K562 (cell line): ENCODE measurements around the gene NCOA1. TPM values are rescaled to one million over a fixed set of nuclear protein-coding genes. Genes with fewer than 3 reads are reported as not detected.

ENCODE experiments used
- ATAC-seq: fragments of 200-7000 bp; cut with Tn5 transposase; 3 replicates; pipeline ENCODE4 v1.9.1; 2020; ENCODE audit warnings: moderate library complexity
- BruUV-seq: library from RNA; stranded (reverse); fragments of 400-500 nt; replicated peaks from 2 replicates; lab custom pipeline; 2021; lab: Mats Ljungman, UMichigan
- CTCF ChIA-PET: fragments of 300-600 bp; formaldehyde crosslinking; extraction: SDS; loops from one replicate; lab custom pipeline; 2021; ENCODE audit warnings: low intra/inter-chr PET ratio; lab: Yijun Ruan, JAX
- POLR2A ChIA-PET: fragments of 300-600, 350-650 bp; sonication (Branson Sonifier 250); formaldehyde crosslinking; extraction: SDS; loops from one replicate; lab custom pipeline; 2021; ENCODE audit warnings: antibody characterized with exemption, inconsistent platforms; lab: Yijun Ruan, JAX
- DNase-seq, 4 experiments: peaks; one replicate each; pipeline versions ENCODE4 v3.0.0 to v3.0.0-alpha.2; 2011 to 2018; ENCODE audit warnings: low spot score in 3 of 4, mixed read lengths in 3 of 4; ENCODE audit errors: extremely low read depth in 1 of 4
- FAIRE-seq: peaks from 2 replicates; lab custom pipeline; 2011; peaks lifted over from hg19 to GRCh38; lab: Jason Lieb, UNC
- H2AFZ ChIP-seq: 2 replicates; pipeline ENCODE4 v1.6.0; 2011; ENCODE audit warnings: low read depth, low read length, control low read depth, inconsistent platforms
- H3K27ac ChIP-seq: fragments of 200-600 bp; 3 replicates; pipeline ENCODE4 v1.8.0; 2011; ENCODE audit warnings: low read depth, mild to moderate bottlenecking, control low read depth, inconsistent platforms, low read length, moderate library complexity, mixed read lengths; ENCODE audit errors: extremely low read depth
- H3K27me3 ChIP-seq, 2 experiments: fragments of 300-600 bp in 1 of 2; 2 replicates in 1 of 2; 3 replicates in 1 of 2; pipeline versions ENCODE4 v1.6.0 to v1.8.0; 2011; ENCODE audit warnings: inconsistent platforms in 2 of 2, low read length in 2 of 2, mild to moderate bottlenecking in 1 of 2, mixed read lengths in 1 of 2, moderate library complexity in 1 of 2; ENCODE audit not compliant: control insufficient read depth in 2 of 2, insufficient read depth in 2 of 2
- H3K36me3 ChIP-seq: fragments of 300-600 bp; 3 replicates; pipeline ENCODE4 v1.8.0; 2011; ENCODE audit warnings: mild to moderate bottlenecking, low read length, inconsistent platforms; ENCODE audit not compliant: control insufficient read depth, insufficient read depth
- H3K4me1 ChIP-seq, 2 experiments: fragments of 200-600 bp in 1 of 2; replicated peaks in 1 of 2; 2 replicates in 1 of 2; 3 replicates in 1 of 2; pipeline versions ENCODE4 v1.5.1 to v1.8.0; 2011; ENCODE audit warnings: inconsistent platforms in 2 of 2, low read length in 2 of 2, mild to moderate bottlenecking in 1 of 2, mixed read lengths in 1 of 2, moderate library complexity in 1 of 2; ENCODE audit not compliant: control insufficient read depth in 2 of 2, insufficient read depth in 2 of 2
- H3K4me2 ChIP-seq: 2 replicates; pipeline ENCODE4 v1.6.1; 2011; ENCODE audit warnings: low read length, control low read depth, inconsistent platforms, mixed read lengths; ENCODE audit not compliant: insufficient read depth
- H3K4me3 ChIP-seq: fragments of 200-600 bp; sonication (generic), shearing (Covaris generic); 2 replicates; pipeline ENCODE4 v1.5.1; 2016; ENCODE audit warnings: control low read depth, inconsistent platforms
- H3K79me2 ChIP-seq: fragments of 200-600 bp; 3 replicates; pipeline ENCODE4 v1.8.0; 2011; ENCODE audit warnings: low read length, inconsistent platforms; ENCODE audit not compliant: control insufficient read depth, insufficient read depth
- H3K9ac ChIP-seq, 2 experiments: 2 replicates each; pipeline versions ENCODE4 v1.6.0 to v1.6.1; 2011; ENCODE audit warnings: low read depth in 2 of 2, low read length in 2 of 2, control low read depth in 1 of 2, inconsistent platforms in 1 of 2, mild to moderate bottlenecking in 1 of 2, mixed read lengths in 1 of 2; ENCODE audit not compliant: insufficient read depth in 1 of 2
- H3K9me1 ChIP-seq: one replicate; pipeline ENCODE4 v1.6.0; 2011; ENCODE audit warnings: inconsistent platforms, mild to moderate bottlenecking, low read length, moderate library complexity; ENCODE audit not compliant: control insufficient read depth, insufficient read depth
- H3K9me3 ChIP-seq: replicated peaks from 2 replicates; pipeline ENCODE4 v1.5.1; 2011; ENCODE audit warnings: low read depth, low read length, inconsistent platforms; ENCODE audit not compliant: control insufficient read depth, insufficient read depth
- H4K20me1 ChIP-seq: replicated peaks from 2 replicates; pipeline ENCODE4 v1.6.1; 2011; ENCODE audit warnings: low read length, inconsistent platforms, mixed read lengths; ENCODE audit not compliant: control insufficient read depth, insufficient read depth
- BACH1 ChIP-seq: fragments of 200-800 bp; sonication (Bioruptor generic); IDR thresholded peaks from 2 replicates; pipeline ENCODE4 v1.6.1; 2016; ENCODE audit warnings: missing genetic modification characterization, missing compliant biosample characterization
- C11orf30 ChIP-seq: fragments of 450-650 bp; IDR thresholded peaks from 2 replicates; pipeline ENCODE4 v1.6.1; 2016; ENCODE audit warnings: low read depth, mild to moderate bottlenecking
- EP300 ChIP-seq: IDR thresholded peaks from 2 replicates; pipeline ENCODE4 v1.6.1; 2012; ENCODE audit warnings: low read length, improper control_type of control experiment
- KLF10 ChIP-seq: fragments of 250-450 bp; sonication (Bioruptor Pico); IDR thresholded peaks from 2 replicates; pipeline ENCODE4 v1.6.1; 2021; ENCODE audit warnings: matching md5 sums
- PHB ChIP-seq: fragments of 250-450 bp; sonication (Bioruptor Pico); IDR thresholded peaks from 2 replicates; pipeline ENCODE4 v1.5.0; 2021
- PRMT5 ChIP-seq: sonication (generic); formaldehyde crosslinking; IDR thresholded peaks from 2 replicates; pipeline ENCODE4 v1.5.0; 2020; ENCODE audit warnings: missing genetic modification reagents
- RBM15 ChIP-seq: fragments of 200-400 bp; formaldehyde crosslinking; IDR thresholded peaks from 2 replicates; pipeline ENCODE4 v1.6.1; 2018; ENCODE audit warnings: mild to moderate bottlenecking, low read length, moderate library complexity; ENCODE audit not compliant: insufficient read depth
- RHOXF2B ChIP-seq: fragments of 250-450 bp; sonication (Bioruptor Pico); conservative IDR thresholded peaks from 2 replicates; pipeline ENCODE4 v1.5.1; 2021
- ZC3H4 ChIP-seq: sonication (generic); formaldehyde crosslinking; IDR thresholded peaks from 2 replicates; pipeline ENCODE4 v1.9.0; 2021; ENCODE audit warnings: missing genetic modification reagents, borderline replicate concordance
- ZFP1 ChIP-seq: fragments of 450-650 bp; formaldehyde crosslinking; IDR thresholded peaks from 2 replicates; pipeline ENCODE4 v1.4.0; 2020; ENCODE audit warnings: mild to moderate bottlenecking, mixed read lengths
- ZNF764 ChIP-seq: fragments of 250-450 bp; sonication (Bioruptor Pico); IDR thresholded peaks from 2 replicates; pipeline ENCODE4 v1.4.0; 2020; ENCODE audit warnings: low read depth, mild to moderate bottlenecking, moderate library complexity
- WGBS: fragments of 100-300 bp; shearing (Covaris generic); methylation state at CpG from one replicate; pipeline ENCODE4 v1.1.6; 2016; ENCODE audit warnings: low coverage, mixed read lengths; ENCODE audit not compliant: insufficient coverage; ENCODE audit errors: missing lambda C conversion rate; 5-methylcytosine and 5-hydroxymethylcytosine counted together
- in situ Hi-C: fragments of 300-500 bp; cut with MboI; formaldehyde crosslinking; loops from 4 replicates; pipeline ENCODE4 v1.15.0; 2018; ENCODE audit warnings: inconsistent platforms, mixed read lengths
- intact Hi-C: fragments of 100-400 bp; cut with micrococcal nuclease; formaldehyde crosslinking; loops from 2 replicates; pipeline ENCODE4 v1.14.2; 2022
- polyA plus RNA-seq, 8 experiments: library from polyadenylated mRNA; depleted of rRNA in 4 of 8; stranded (reverse) in 5 of 8; unstranded in 3 of 8; fragments of >200 nt; fragmentation: Nextera tagmentation in 2 of 8; fragmentation: Illumina TruSeq in 1 of 8; extraction: Ambion mirVana in 2 of 8; extraction: Trizol in 1 of 8; gene quantifications; 2 replicates each; pipeline versions ENCODE4 v1.2.1 to v1.2.3, GENCODE V29; 2011 to 2014; ENCODE audit warnings: inconsistent platforms in 1 of 8, missing spikeins in 1 of 8
- total RNA-seq, 7 experiments: library from RNA; depleted of rRNA in 6 of 7; stranded (reverse); fragments of >200 nt in 6 of 7; fragmentation: Illumina TruSeq in 2 of 7; extraction: Trizol in 2 of 7; gene quantifications; 2 replicates each; pipeline versions ENCODE4 v1.2.1 to v1.2.3, GENCODE V29; 2011 to 2021; ENCODE audit warnings: low replicate concordance in 1 of 7
- TF ChIP-seq, protein P1 (sequence below), 2 experiments: fragments of 450-650 bp in 1 of 2; IDR thresholded peaks; 2 replicates each; pipeline ENCODE4 v1.6.1; 2011 to 2017; ENCODE audit warnings: low read depth in 2 of 2, antibody characterized with exemption in 1 of 2, borderline replicate concordance in 1 of 2, low read length in 1 of 2, mild to moderate bottlenecking in 1 of 2, mixed read lengths in 1 of 2; ENCODE audit not compliant: control insufficient read depth in 1 of 2
- TF ChIP-seq, protein P2 (sequence below): fragments of 450-650 bp; IDR thresholded peaks from 2 replicates; pipeline ENCODE4 v1.7.0; 2016; ENCODE audit warnings: borderline replicate concordance
- TF ChIP-seq, protein P3 (sequence below): fragments of 250-450 bp; sonication (Bioruptor Pico); IDR thresholded peaks from 2 replicates; pipeline ENCODE4 v1.8.0; 2022; ENCODE audit warnings: moderate library complexity, mild to moderate bottlenecking, inconsistent platforms
- TF ChIP-seq, protein P4 (sequence below): fragments of 450-650 bp; conservative IDR thresholded peaks from 2 replicates; pipeline ENCODE4 v1.6.1; 2016; ENCODE audit warnings: missing genetic modification characterization, low read depth, mild to moderate bottlenecking, missing compliant biosample characterization, moderate library complexity

The NCOA1 gene
- total and polyA plus RNA-seq, 9 of the 15 experiments (the other 6 are each of a cell fraction or from before 2014, with no cell fraction given): 4.9 to 25.7 (median 17.0) TPM

DNA sequence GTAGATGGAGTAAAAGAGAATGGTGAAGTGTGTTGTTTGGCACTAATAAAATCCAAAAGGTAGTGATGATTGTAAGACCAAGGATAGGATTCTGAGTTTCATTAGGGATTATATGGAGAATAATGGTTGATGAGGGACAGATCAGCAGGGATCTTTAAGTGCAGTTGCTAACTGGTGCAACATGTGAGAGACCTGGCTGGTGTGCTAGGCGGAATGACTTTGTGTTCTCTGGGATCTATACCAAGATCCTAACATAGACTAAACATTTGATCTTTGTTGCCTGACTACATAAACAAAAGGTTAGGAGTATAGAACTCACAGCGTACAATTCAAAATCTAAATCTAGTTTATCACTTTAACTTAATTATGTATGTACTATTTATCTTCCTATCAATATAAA, 166.8 kb downstream of the NCOA1 start:
- no peak overlapping the region for H3K27ac ChIP-seq
- TF ChIP-seq, protein P1, sequence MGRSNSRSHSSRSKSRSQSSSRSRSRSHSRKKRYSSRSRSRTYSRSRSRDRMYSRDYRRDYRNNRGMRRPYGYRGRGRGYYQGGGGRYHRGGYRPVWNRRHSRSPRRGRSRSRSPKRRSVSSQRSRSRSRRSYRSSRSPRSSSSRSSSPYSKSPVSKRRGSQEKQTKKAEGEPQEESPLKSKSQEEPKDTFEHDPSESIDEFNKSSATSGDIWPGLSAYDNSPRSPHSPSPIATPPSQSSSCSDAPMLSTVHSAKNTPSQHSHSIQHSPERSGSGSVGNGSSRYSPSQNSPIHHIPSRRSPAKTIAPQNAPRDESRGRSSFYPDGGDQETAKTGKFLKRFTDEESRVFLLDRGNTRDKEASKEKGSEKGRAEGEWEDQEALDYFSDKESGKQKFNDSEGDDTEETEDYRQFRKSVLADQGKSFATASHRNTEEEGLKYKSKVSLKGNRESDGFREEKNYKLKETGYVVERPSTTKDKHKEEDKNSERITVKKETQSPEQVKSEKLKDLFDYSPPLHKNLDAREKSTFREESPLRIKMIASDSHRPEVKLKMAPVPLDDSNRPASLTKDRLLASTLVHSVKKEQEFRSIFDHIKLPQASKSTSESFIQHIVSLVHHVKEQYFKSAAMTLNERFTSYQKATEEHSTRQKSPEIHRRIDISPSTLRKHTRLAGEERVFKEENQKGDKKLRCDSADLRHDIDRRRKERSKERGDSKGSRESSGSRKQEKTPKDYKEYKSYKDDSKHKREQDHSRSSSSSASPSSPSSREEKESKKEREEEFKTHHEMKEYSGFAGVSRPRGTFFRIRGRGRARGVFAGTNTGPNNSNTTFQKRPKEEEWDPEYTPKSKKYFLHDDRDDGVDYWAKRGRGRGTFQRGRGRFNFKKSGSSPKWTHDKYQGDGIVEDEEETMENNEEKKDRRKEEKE (IDR thresholded peaks at IDR 0.05; ENCODE audit: borderline replicate concordance in 1 of 2, control insufficient read depth in 1 of 2, low read depth in 2 of 2, low read length in 1 of 2): no peak
- TF ChIP-seq BACH1: no peak
- no peak for TF ChIP-seq PRMT5 (CRISPR knock-in tag)
- TF ChIP-seq ZNF764: no peak
- TF ChIP-seq ZFP1 (CRISPR knock-in tag): no peak
- no peak for TF ChIP-seq RHOXF2B (CRISPR knock-in tag)
- TF ChIP-seq C11orf30: no peak
- TF ChIP-seq, protein P2, sequence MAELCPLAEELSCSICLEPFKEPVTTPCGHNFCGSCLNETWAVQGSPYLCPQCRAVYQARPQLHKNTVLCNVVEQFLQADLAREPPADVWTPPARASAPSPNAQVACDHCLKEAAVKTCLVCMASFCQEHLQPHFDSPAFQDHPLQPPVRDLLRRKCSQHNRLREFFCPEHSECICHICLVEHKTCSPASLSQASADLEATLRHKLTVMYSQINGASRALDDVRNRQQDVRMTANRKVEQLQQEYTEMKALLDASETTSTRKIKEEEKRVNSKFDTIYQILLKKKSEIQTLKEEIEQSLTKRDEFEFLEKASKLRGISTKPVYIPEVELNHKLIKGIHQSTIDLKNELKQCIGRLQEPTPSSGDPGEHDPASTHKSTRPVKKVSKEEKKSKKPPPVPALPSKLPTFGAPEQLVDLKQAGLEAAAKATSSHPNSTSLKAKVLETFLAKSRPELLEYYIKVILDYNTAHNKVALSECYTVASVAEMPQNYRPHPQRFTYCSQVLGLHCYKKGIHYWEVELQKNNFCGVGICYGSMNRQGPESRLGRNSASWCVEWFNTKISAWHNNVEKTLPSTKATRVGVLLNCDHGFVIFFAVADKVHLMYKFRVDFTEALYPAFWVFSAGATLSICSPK: no peak
- TF ChIP-seq, protein P3, sequence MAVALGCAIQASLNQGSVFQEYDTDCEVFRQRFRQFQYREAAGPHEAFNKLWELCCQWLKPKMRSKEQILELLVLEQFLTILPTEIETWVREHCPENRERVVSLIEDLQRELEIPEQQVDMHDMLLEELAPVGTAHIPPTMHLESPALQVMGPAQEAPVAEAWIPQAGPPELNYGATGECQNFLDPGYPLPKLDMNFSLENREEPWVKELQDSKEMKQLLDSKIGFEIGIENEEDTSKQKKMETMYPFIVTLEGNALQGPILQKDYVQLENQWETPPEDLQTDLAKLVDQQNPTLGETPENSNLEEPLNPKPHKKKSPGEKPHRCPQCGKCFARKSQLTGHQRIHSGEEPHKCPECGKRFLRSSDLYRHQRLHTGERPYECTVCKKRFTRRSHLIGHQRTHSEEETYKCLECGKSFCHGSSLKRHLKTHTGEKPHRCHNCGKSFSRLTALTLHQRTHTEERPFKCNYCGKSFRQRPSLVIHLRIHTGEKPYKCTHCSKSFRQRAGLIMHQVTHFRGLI (CRISPR knock-in tag): no peak
- TF ChIP-seq, protein P4, sequence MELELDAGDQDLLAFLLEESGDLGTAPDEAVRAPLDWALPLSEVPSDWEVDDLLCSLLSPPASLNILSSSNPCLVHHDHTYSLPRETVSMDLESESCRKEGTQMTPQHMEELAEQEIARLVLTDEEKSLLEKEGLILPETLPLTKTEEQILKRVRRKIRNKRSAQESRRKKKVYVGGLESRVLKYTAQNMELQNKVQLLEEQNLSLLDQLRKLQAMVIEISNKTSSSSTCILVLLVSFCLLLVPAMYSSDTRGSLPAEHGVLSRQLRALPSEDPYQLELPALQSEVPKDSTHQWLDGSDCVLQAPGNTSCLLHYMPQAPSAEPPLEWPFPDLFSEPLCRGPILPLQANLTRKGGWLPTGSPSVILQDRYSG (tag): no peak
- TF ChIP-seq PHB (CRISPR knock-in tag): no peak
- no peak for TF ChIP-seq KLF10 (CRISPR knock-in tag)
- no peak for TF ChIP-seq ZC3H4
- TF ChIP-seq RBM15: no peak
- TF ChIP-seq EP300: no peak
- no peaks in the 10 kb centered on the region for H4K20me1 ChIP-seq
- no peaks in the 10 kb centered on the region for H3K27me3 ChIP-seq
- FAIRE-seq (no peak), ATAC-seq (no peak), DNase-seq (no peak)
- H2AFZ ChIP-seq: no peak overlapping the region
- no peak overlapping the region for H3K9ac ChIP-seq
- intact Hi-C loops: no loop called here
- no peak overlapping the region for H3K4me2 ChIP-seq
- no peaks in the 10 kb centered on the region for H3K79me2 ChIP-seq
- no TSS peak for BruUV-seq
- no peaks in the 10 kb centered on the region for H3K4me1 ChIP-seq
- in situ Hi-C loops: no loop called here
- CTCF ChIA-PET: no interaction called here
- no peaks in the 10 kb centered on the region for H3K9me3 ChIP-seq
- POLR2A ChIA-PET: no interaction called here
- WGBS: 97% methylated on average over 2 of the region's 2 CpGs
- peaks cover 6% of the 10 kb centered on the region; the same call in 1 of the 3 replicates for H3K36me3 ChIP-seq
- H3K4me3 ChIP-seq: no peak overlapping the region
- H3K9me1 ChIP-seq: no peaks in the 10 kb centered on the region
